ENCODE data around the gene ABLIM1.

The ABLIM1 gene

DNA sequence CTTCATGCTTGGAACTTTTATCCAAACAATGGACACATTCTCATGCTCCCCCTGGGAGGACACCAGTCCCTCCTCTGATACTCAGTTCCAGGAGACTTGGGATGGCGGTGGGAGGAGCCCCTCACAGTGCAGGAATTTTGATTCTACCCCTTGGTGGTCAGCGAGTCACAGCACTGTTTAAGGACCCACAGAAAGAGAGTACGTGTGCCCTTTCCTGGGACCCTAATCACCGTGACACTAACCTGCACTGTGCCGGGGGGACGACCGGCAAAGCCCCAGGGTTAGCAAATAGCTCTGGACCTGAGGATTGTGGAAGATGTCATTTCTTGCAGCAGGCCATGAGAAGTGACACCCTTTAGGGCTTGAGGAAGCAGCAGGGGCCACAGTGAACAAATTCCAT is 264.2 kb downstream of the ABLIM1 start:
- H3K4me1 Mint-ChIP-seq (ENCODE audit: low read depth), result peaks cover 8% of the 10 kb centered on the region
- H3K27me3 Mint-ChIP-seq, result peaks cover 39% of the 10 kb centered on the region
- H3K36me3 Mint-ChIP-seq (ENCODE audit: low read depth), result no peaks in the 10 kb centered on the region
- no peak overlapping the region for H3K27ac Mint-ChIP-seq
- no peaks in the 10 kb centered on the region for H3K9me3 Mint-ChIP-seq
- no peak overlapping the region for H3K4me3 Mint-ChIP-seq

DNA sequence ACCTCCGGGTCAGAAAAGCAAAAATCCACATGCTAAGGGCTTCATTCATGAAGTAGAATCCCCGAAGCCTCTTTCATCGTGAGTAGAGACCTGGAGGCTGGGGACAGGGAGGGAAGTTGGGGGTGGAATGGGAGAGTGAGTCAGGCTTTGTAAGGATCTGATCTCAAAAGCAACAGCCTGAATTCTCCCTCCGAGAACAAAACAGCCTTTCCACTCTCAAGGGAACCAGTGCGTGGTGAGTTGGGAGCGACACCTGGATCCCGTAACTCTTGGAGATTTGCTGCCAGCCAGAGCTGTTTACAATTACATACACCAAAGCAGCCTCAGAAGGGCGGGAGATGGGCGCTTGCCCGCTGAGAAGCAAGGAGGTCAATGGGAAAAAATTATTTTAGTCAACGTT is 264.6 kb downstream of the ABLIM1 start:
- Mint-ChIP-seq H3K9me3 (no peaks in the 10 kb centered on the region), H3K36me3 (ENCODE audit: low read depth) (no peaks in the 10 kb centered on the region), H3K27me3 (peaks cover 36% of the 10 kb centered on the region), H3K4me3 (no peak overlapping the region), H3K4me1 (ENCODE audit: low read depth) (peaks cover 12% of the 10 kb centered on the region), H3K27ac (no peak overlapping the region)

DNA sequence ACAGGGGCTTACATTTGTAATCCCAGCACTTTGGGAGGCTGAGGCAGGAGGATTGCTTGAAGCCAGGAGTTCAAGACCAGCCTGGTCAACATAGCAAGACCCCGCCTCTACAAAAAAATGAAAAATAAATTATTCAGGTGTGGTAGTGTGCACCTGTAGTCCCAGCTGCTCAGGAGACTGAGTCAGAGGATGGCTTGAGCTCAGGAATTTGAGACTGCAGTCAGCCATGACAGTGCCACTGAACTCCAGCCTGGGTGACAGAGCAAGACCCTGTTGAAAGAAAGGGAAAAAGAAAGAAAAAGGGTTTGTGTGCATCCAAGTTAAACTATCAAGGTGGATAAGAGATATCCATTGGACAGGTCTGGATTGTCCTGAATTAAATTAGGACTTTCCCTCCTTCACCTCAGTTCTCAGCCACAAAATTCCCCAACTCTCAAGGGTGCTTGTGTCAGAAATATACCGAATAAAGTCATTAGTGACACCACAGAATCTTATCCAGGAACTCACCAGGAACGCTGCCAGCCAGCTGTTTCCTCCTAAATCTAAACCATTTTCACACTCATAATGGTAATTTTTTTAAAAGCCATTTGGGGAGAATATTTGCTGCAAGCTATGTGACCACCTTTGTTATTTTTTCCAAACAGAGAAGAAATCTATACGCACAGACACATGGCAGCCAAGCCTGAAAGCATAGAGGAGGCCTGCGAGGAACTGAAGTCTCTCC is 265.8 kb downstream of the ABLIM1 start:
- peaks cover 22% of the 10 kb centered on the region for H3K4me1 Mint-ChIP-seq (ENCODE audit: low read depth)
- peaks cover 34% of the 10 kb centered on the region for H3K27me3 Mint-ChIP-seq
- no peaks in the 10 kb centered on the region for H3K36me3 Mint-ChIP-seq (ENCODE audit: low read depth)
- H3K9me3 Mint-ChIP-seq, result peaks cover 3% of the 10 kb centered on the region
- H3K27ac Mint-ChIP-seq, result no peak overlapping the region
- H3K4me3 Mint-ChIP-seq, result no peak overlapping the region

DNA sequence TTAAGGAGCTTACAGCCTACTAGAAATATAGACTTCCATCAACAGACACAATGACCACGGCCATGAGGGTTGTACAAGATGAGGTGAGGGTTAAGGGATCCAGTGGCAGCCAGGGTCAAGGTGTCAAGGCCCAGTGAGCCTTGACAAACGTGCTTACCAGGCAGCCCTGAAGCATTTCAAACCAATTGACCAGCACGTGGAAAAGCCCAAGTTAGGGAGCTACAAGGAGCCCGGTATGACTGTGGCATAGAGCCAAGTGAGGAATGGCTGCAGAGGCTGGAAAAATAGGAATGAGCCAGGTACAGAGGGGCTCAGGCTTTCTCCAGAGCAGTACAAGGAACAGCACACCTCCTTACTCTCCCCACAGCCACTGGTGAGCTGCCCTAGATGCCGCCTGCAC is 266.5 kb downstream of the ABLIM1 start:
- no peak overlapping the region for H3K4me3 Mint-ChIP-seq
- H3K4me1 Mint-ChIP-seq (ENCODE audit: low read depth), result peaks cover 22% of the 10 kb centered on the region
- H3K27me3 Mint-ChIP-seq, result peaks cover 30% of the 10 kb centered on the region
- no peak overlapping the region for H3K27ac Mint-ChIP-seq
- H3K36me3 Mint-ChIP-seq (ENCODE audit: low read depth), result no peaks in the 10 kb centered on the region
- H3K9me3 Mint-ChIP-seq, result peaks cover 3% of the 10 kb centered on the region

DNA sequence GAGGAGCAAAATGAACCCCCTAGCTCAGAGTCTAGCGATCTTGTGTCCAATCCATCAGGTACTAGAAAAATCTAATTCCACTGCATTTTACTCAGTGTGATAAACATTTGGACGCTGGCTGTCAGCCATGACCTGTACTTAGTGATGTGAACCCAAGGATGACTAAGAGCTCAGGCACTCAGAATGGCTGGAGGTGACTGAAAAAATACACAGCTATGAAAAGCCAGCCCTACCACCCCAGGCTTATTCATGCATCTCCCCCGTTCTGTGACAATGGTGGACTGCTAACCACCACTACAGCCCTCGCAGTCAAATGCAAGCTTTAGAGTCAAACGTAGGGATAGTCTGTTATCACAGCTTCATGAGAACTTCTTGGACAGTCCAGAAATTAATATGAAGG is 268.6 kb downstream of the ABLIM1 start:
- Mint-ChIP-seq H3K36me3 (ENCODE audit: low read depth) (no peaks in the 10 kb centered on the region), H3K4me1 (ENCODE audit: low read depth) (peaks cover 17% of the 10 kb centered on the region), H3K4me3 (no peak overlapping the region), H3K27me3 (peaks cover 15% of the 10 kb centered on the region), H3K9me3 (peaks cover 3% of the 10 kb centered on the region), H3K27ac (no peak overlapping the region)

DNA sequence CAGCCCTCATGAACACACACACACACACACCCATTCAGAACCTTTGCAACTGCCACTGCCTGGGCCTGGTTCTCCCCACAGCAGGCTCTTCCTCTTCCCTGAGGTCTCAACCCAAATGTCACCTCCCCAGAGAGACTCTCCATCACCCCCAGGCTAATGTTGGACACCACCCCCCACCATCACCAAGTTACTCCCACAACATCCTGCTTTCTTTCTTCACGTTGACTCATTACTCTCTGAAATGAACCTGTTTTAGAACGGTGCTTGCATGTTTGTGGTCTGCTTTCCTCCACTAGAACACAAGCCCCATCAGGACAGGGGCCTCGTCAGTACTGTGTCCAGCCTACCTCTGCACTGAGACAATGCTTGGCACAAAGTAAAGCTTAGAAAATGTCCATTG is 269.8 kb downstream of the ABLIM1 start:
- H3K36me3 Mint-ChIP-seq (ENCODE audit: low read depth), result no peaks in the 10 kb centered on the region
- H3K9me3 Mint-ChIP-seq, result peaks cover 3% of the 10 kb centered on the region
- no peak overlapping the region for H3K4me3 Mint-ChIP-seq
- H3K4me1 Mint-ChIP-seq (ENCODE audit: low read depth), result peaks cover 17% of the 10 kb centered on the region
- H3K27me3 Mint-ChIP-seq, result peaks cover 12% of the 10 kb centered on the region
- H3K27ac Mint-ChIP-seq, result peak overlapping the region; percentile 59

DNA sequence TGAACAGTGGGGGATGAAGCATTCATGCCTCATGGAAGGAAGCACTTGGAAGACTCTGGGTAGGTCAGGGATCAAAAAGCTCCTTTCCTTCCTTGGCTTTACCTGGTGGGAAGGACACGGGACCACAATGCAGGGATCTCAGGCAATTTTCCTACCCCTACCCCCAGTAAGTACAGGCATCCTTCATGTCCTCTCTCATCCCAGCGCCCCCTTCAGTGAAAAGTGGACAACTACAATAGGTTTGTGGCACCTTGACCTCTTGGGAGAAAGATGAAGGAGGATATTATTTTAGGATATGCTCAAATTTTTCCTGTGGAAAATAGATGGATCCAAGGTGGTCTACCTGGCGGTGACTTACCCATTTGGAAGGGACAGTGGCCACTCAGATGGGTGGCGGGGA is 270.3 kb downstream of the ABLIM1 start:
- H3K4me1 Mint-ChIP-seq (ENCODE audit: low read depth), result peaks cover 17% of the 10 kb centered on the region
- H3K36me3 Mint-ChIP-seq (ENCODE audit: low read depth), result no peaks in the 10 kb centered on the region
- peaks cover 3% of the 10 kb centered on the region for H3K9me3 Mint-ChIP-seq
- peak overlapping the region; percentile 59 for H3K27ac Mint-ChIP-seq
- H3K27me3 Mint-ChIP-seq, result peaks cover 16% of the 10 kb centered on the region
- H3K4me3 Mint-ChIP-seq, result no peak overlapping the region

DNA sequence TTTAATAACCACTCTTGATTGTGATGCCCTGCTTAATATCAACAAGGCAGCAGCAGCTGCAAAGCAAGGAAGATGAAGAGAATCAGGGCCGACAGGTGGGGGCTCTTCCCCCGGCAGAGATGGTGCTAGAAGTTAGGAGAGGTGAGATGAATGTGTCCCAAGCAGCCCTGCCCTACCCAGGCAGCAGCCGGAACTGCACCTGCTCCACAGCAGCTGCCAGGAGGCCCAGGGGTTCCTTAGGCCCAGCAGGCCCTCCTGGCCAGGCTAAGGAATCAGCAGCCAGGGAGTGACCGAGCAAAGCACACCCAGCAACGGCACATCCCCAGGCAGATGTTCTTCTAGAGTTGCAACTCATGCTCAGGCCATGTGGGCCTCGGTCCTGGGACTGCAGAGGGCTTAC is 271.6 kb downstream of the ABLIM1 start:
- H3K4me1 Mint-ChIP-seq (ENCODE audit: low read depth), result peaks cover 17% of the 10 kb centered on the region
- H3K4me3 Mint-ChIP-seq, result no peak overlapping the region
- peaks cover 3% of the 10 kb centered on the region for H3K9me3 Mint-ChIP-seq
- no peak overlapping the region for H3K27ac Mint-ChIP-seq
- peaks cover 21% of the 10 kb centered on the region for H3K27me3 Mint-ChIP-seq
- H3K36me3 Mint-ChIP-seq (ENCODE audit: low read depth), result no peaks in the 10 kb centered on the region

DNA sequence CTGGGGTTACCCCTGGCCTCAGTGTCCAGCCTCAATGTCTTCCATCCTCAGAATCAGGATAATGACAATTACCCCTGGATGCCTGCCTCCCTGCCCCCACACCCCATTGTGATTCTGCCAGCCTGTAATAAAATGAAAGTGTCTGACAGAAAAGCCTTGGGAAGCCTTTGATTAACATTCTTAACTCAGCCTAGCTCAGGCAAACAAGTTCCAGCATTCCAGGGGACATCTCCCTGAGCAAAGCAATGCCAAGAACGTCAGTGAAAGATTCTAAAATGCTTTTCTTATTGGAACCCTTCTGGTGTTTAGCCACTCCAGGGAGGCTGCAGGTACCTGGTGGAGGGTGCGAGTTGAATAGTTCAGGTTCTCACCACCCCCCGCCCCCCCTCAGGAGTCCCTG is 272.5 kb downstream of the ABLIM1 start:
- peaks cover 23% of the 10 kb centered on the region for H3K27me3 Mint-ChIP-seq
- no peaks in the 10 kb centered on the region for H3K36me3 Mint-ChIP-seq (ENCODE audit: low read depth)
- H3K4me3 Mint-ChIP-seq, result no peak overlapping the region
- peaks cover 3% of the 10 kb centered on the region for H3K9me3 Mint-ChIP-seq
- peaks cover 17% of the 10 kb centered on the region for H3K4me1 Mint-ChIP-seq (ENCODE audit: low read depth)
- H3K27ac Mint-ChIP-seq, result no peak overlapping the region

DNA sequence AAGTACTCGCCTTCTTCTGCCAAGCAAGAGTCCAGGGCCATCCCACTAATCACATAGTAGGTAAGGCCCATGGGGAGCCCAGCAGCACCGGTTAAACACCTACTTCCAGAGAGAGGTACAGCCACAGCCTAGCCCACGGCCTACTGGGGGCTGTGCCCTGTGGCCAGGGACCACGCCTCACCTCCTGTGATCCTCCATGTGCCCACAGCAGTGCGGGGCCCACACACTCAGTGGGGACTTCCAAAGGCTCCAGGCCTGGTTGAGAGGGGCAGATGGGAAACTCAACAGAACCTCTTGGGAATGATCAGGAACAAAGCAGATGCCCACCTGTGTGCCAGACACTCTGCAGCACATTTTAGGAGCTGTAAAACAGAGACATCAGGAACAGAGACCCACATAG is 273.5 kb downstream of the ABLIM1 start:
- Mint-ChIP-seq H3K9me3 (peaks cover 3% of the 10 kb centered on the region), H3K4me3 (no peak overlapping the region), H3K4me1 (ENCODE audit: low read depth) (peaks cover 17% of the 10 kb centered on the region), H3K27ac (no peak overlapping the region), H3K27me3 (peaks cover 32% of the 10 kb centered on the region), H3K36me3 (ENCODE audit: low read depth) (no peaks in the 10 kb centered on the region)

DNA sequence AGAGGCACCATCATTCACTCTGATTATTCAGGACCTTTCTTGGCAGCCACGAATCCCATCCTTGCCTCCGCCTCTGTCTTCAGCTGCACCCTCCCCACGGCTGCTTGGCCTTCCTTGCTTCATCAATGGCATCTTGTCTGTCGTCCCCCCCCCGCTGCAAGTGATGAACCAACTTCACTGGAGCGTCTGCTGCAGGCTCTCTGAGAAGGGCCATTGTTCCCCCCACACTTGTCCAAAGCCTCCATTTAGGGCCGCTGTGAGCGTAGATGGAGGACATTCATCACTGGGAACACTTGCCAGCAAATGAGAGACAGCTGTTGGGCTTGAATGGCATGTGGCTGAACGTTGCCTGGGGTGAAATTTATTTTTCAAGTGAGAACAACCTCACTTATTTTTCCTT is 273.9 kb downstream of the ABLIM1 start:
- H3K4me1 Mint-ChIP-seq (ENCODE audit: low read depth), result peaks cover 17% of the 10 kb centered on the region
- H3K27ac Mint-ChIP-seq, result no peak overlapping the region
- peaks cover 35% of the 10 kb centered on the region for H3K27me3 Mint-ChIP-seq
- H3K9me3 Mint-ChIP-seq, result peaks cover 3% of the 10 kb centered on the region
- no peaks in the 10 kb centered on the region for H3K36me3 Mint-ChIP-seq (ENCODE audit: low read depth)
- no peak overlapping the region for H3K4me3 Mint-ChIP-seq
